Cardiac septum (tissue), 1 donor: Measurements from ENCODE around the gene CLIP2. TPM values are rescaled to one million over a fixed set of nuclear protein-coding genes. Genes with fewer than 3 reads are reported as not detected.

Source experiments
- DNase-seq: peaks from one replicate; pipeline ENCODE4 v3.0.0-alpha.2; 2020; ENCODE audit warnings: low spot score
- intact Hi-C: fragments of 100-400 bp; cut with DNase I; formaldehyde crosslinking; loops from one replicate; pipeline ENCODE4 v1.14.0; 2022
- total RNA-seq: library from RNA; stranded (reverse); fragmentation: NEBNext Ultra II Directional; extraction: Animal tissue kit (Norgen Biotek cat#: 25700); gene quantifications from one replicate; pipeline ENCODE4 v1.2.1, GENCODE V29; 2021
- donor health status: DM: no; HTN: no; CAD: no.

Gene CLIP2
- total RNA-seq, 1 donor from 2014 or later: 9.9 TPM

GRCh38 chr7:74452748-74453321 is 163.6 kb downstream of the CLIP2 start:
- intact Hi-C loops: no loop called here
- no peak for DNase-seq

- DNase-seq: no peak
- intact Hi-C loops: loop anchor here (2.0 kb wide), 1 partner anchor 27 kb away; no protein-coding TSS in a partner anchor
Measured at GRCh38 chr7:74453322-74454011, 164.3 kb downstream of the CLIP2 start, which contains the start of gene GTF2IRD1. Gene GTF2IRD1, plus strand, starts transcription at chr7:74453906. Its CDS starts 54,175 bp downstream, at chr7:74508081.

- DNase-seq: no peak
- intact Hi-C loops: loop anchor here (2.0 kb wide), 1 partner anchor 27 kb away; no protein-coding TSS in a partner anchor
Measured at GRCh38 chr7:74454021-74454924, 165.1 kb downstream of the CLIP2 start.

GRCh38 chr7:74454925-74455288 is 165.7 kb downstream of the CLIP2 start:
- intact Hi-C loops: loop anchor here (2.0 kb wide), 1 partner anchor 26 kb away; no protein-coding TSS in a partner anchor
- no peak for DNase-seq

GRCh38 chr7:74455291-74455804 is 166.1 kb downstream of the CLIP2 start:
- DNase-seq: no peak
- intact Hi-C loops: loop anchor here (2.0 kb wide), 1 partner anchor 25 kb away; no protein-coding TSS in a partner anchor

Other genes starting within 250 kb of the CLIP2 start
- 13.6 TPM for gene LIMK1, start 205.6 kb upstream of the CLIP2 start, total RNA-seq
- 168 TPM for gene EIF4H, start 115.1 kb upstream of the CLIP2 start, total RNA-seq
- gene LAT2, start 79.4 kb upstream of the CLIP2 start, total RNA-seq: 2.3 TPM
- 8.3 TPM for gene RFC2, start 35.0 kb upstream of the CLIP2 start, total RNA-seq
- 13.2 TPM for gene GTF2IRD1, start 164.5 kb downstream of the CLIP2 start, total RNA-seq